ENCODE data around the gene TARM1.
"Not testable (repeated sequence)": the region's sequence is repeated elsewhere in the genome, so short reads cannot be mapped to it uniquely, and the experiment has no call there.

Gene TARM1

DNA sequence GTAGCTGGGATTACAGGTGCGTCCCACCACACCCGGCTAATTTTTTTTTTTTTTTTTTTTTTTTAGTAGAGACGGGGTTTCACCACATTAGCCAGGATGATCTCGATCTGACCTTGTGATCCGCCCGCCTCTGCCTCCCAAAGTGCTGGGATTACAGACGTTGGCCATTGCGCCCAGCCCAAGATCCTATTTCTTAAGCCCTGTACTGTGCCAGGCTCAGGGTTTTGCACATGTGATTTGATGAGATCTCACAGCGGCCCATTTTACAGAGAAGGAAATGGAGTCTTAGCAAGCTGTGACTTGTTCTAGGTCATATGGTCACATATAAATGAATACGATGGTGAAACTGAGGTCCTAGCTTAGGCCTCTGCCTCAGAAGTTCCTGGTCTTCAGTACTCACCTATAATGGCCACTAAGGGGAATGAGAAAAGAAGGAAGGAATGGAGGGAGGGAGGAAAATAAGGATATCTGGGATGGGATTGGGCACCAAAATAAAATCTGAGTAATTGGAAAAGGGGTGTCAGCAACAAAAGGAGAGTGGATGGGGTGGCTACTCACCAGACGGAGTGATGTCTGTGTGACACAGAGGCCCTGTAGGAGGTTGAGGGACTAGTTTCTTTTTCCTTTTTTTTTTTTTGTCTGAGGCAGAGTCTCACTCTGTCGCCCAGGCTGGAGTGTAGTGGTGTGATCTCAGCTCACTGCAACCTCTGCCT is 18.2 kb upstream of the TARM1 start:
- DNase-seq: no peak

DNA sequence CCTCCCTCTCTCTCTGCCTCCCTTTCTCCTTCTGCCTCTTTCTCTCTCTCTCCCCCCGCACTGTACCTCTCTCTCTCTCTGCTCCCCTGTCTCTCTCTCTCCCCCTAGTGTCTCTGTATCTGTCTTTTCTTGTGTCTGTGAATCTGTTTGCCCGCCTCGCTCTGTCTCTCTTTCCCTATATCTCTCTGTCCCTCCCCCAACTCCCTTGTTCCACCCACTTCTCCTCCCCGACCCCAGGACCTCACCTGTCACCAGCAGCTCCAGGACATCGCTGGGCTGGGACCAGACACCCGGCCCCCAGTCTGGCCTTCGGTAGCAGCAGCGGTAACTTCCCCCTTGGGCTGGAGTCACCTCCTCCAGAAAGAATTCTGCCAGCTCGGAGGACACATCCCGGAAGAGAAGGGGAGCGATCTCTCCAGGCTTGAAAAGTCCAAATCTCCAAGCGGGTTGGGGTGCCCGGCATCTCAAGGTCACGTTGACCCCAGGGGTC is 15.5 kb upstream of the TARM1 start:
- peak in 1 of 2 donors; percentile 22 for DNase-seq

DNA sequence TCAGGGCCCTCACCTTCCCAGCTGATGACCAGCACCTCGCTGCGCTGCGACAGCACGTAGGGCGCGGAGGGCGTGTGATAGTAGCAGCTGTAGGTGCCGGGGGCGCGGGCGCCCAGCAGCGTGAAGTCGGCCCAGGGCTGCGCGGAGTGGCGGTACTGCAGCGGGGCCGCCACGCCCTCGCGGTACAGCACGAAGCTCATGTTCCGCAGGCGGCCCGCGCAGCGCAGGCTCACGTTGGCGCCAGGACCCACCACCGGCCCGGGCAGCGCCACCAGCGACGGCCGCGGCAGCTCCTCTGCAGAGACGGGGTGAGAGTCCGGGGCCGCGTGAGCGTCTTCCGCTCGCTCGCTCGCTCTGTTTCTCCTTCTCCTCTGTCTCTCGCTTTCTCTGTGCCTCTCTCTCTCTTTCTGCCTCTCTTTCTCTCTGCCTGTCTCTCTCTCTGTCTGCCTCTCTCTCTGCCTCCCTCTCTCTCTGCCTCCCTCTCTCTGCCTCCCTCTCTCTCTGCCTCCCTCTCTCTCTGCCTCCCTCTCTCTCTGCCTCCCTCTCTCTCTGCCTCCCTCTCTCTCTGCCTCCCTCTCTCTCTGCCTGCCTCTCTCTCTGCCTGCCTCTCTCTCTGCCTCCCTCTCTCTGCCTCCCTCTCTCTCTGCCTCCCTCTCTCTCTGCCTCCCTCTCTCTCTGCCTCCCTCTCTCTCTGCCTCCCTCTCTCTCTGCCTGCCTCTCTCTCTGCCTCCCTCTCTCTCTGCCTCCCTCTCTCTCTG is 14.9 kb upstream of the TARM1 start:
- DNase-seq: peak; percentile 42 to 66

DNA sequence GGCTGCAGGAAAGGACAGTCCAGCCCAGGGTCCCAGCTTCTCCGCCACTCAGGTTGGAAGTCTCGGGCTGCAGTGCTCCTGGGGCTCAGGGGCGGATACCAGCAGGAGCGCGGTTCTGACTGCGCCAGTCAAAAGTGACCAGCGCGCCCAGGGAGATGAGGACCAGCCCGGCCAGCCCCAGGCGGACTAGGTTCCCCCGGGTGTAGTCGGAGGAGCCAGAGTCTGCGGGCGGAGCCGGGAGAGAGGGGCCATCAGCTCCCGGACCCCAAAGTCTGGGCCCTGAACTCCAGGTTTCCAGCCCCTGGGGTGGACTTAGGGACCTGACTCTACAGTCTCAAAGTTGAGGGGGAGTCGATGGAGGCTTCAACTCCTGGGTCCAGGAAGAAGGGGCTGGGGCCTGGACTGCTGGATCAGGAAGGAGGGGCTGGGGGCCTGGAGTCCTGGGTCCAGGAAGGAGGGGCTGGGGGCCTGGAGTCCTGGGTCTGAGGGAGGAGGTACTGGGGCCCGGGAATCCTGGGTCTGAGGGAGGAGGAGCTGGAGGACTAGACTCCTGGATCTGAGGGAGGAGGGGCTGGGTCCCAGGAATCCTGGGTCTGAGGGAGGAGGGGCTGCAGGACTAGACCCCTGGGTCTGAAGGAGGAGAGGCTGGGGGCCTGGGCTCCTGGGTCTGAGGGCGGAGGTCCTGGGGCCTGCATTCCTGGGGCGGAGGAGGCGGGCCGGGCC is 14.1 kb upstream of the TARM1 start:
- no peak for DNase-seq

DNA sequence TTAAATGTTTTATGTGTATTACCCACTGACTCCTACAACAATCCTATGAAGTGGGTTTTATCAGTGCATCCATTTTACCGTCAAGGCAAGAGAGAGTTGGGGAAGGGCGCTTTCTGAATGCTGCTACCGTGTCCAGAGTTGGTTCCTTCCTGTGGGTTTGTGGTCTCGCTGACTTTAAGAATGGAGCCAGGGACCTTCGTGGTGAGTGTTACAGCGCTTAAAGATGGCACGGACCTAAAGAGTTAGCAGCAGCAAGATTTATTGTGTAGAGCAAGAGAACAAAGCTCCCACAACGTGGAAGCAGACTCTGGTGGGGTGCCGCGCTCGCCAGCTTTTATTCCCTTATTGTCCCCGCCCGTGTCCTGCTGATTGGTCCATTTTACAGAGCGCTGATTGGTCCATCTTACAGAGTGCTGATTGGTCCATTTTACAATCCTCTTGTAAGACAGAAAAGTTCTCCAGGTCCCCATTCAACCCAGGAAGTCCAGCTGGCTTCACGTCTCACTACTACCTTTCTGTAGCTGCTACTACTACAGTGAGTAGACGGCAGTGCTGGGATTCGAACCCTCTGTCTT is 13.3 kb upstream of the TARM1 start:
- DNase-seq: no peak

DNA sequence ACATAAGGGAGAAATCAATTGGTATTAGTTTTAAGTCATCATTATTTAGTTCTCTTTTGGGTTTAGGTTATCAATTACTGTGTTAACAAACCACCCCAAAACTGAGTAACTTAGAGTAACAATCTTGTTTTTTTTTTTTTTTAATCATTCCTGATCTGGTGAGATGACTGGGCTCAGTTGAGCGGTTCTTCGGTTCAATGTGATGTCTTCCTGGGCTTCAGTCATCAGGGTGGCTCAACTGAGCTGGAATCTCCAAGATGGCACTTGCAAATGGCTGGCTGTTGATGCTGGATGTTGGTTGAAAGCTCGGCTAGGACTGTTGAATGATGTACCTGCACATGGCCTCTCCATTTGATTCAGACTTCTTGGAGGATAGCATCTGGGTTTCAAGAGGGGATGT is 3.2 kb upstream of the TARM1 start:
- no peak for DNase-seq

DNA sequence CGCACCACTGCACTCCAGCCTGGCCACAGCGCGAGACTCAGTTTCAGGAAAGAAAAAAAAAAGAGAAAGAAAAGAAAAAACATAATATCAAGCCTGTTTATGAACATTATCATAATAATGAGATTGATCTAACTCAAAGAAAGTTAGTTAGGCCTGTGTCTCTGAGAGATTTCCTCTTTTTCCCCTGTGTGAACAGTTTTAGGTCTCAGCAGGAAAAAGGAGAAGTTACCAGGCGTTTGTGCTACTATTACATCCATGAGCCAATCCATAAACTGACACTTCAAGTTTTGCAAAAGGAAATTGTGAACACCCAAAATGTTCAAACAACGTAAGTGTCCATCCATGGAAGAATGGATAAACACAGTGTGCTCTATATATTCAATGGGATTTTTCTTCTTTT is 3.8 kb downstream of the TARM1 start:
- no peak for DNase-seq

DNA sequence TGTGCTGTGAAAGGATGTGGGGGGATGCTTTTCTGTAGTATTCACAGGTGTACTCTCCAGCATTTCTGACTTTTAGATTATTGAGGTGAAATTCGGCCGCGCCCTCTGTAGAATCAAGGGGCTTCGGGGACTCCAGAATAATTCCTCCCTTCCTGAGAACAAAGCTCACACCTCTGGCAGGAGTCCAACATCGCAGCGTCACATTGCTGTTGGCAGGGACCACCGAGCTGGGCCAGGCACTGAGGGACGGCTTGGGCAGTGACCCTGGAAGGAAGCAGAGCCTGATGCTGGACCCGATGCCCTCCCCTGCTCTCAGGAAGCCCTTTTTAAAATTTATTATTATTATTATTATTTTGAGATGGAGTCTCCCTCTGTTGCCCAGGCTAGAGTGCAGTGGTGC is 6.3 kb downstream of the TARM1 start:
- DNase-seq: no peak

DNA sequence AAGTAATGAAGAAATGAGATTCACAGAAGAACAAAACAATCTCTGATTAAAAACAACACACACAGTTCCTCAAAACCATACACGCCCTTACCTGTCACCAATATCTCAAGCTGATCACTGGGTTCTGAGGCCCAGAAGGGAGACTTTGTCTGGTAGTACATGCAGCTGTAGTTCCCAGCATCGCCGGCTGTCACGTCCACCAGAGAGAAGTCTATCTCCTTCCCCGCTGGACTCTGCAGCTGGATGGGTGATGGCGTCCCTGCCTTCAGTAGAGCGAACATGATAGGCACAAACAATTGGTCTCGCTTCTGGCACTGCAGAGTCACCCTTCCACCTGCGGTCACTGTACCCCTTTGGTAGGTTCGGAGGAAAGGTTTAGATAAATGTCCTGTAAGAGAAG is 7.3 kb downstream of the TARM1 start:
- no peak for DNase-seq

DNA sequence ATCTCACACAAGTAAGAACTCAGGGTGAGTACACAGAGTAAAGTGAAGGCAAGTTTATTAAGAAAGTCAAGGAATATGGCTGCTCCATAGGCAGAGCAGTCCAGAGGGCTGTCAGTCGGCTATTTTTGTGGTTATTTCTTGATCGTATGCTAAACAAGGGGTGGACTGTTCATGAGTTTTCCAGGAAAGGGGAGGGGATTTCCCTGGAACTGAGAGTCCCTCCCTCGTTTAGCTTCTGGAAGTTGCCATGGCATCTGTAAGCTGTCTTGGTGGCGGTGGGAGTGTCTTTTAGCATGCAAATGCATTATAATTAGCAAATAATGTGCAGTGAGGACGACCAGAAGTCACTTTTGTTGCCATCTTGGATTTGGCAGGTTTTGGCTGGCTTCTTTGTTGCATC is 11.7 kb downstream of the TARM1 start:
- DNase-seq: no peak

DNA sequence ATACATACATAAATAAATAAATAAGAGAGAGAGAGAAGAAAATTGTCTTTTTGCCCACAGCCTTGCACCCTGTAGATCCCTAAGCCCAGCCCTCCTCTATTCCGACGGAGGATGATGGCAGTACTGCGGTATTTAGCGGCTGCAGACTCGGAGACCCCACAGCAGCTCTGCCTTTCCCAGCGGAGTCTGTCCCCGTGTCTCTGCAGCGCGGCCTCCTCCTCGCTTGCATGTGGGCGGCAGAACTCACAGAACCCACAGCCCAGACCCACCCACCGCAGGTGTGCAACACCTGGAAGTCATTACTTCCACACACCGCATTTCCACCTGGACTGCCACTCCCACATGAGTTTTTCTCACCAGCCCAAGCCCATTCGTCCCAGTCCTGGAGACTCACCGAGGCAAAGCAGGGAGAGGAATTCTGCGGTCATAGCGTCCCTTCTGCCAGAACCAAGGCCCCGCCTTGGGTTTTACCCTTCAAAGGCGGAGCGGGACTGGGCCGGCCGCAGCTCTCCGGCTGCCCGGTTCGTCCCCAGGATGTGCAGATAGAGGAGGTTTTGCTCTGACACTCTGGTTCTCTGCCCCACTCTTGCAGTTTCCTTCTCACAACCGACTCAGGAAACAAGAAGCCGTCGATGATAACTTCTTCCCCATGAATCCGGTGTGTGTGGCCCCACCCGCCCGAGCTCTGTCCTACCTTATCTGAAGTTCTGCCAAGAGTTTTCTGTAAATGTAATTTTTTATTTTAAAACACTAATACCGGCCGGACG is 17.6 kb downstream of the TARM1 start, which contains the start of gene VSTM1:
Gene VSTM1, minus strand, starts transcription at position 548 of the 767 bp plus-strand sequence. Its CDS starts 120 bp downstream, at position 428.
- no peak for DNase-seq

DNA sequence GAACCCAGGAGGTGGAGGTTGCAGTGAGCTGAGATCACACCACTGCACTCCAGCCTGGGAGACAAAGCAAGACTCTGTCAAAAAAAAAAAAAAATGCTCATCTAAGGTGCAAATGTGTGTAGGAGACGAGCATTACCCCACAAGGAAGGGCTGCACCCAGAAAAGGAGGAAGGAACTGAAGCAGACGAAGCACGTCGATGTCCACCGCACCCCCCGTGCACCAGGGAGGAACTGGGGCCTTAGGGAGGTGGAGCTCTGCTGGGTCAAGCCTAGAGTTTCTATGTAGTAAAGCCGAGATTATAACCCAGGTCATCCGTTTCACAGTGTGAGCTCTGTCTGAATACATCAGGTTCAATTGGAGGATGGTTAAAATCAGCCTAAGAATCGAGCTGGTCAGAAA is 18.5 kb downstream of the TARM1 start:
- DNase-seq: peak in 1 of 2 donors; percentile 55

DNA sequence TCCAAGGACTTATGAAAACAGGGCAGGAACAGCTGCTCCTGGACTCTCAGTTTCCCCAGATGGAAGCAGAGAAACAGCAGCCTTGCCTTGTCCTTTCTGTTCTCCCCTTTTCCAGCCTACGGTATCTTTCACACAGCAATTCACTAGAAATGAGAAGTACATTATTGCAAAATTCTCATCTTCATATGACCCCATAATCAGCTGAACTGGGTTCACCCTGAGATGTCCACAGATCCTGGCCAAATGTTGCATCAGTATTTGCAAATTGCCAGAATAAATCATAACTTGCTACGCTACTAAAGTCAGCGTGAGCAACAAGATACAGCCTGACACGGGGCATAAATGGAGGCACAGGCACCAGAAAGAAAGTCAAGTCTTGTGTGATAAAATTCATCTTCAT is 33.5 kb downstream of the TARM1 start:
- DNase-seq: peak in 1 of 2 donors; percentile 34

DNA sequence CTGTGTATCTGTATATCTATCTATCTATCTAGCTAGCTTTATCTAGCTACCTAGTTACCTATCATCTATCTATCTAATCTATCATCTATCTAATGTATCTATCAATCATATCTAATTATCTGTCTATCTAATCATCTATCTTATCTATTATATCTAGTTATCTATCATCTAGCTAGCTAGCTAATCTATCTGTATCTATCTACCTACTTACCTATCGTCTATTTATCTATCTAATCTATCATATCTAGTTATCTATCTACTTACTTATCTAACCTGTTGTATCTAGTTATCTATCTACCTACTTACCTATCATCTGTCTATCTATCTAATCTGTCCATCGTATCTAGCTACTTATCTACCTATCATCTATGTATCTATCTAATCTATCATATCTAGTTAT is 35.4 kb downstream of the TARM1 start:
- no peak for DNase-seq

DNA sequence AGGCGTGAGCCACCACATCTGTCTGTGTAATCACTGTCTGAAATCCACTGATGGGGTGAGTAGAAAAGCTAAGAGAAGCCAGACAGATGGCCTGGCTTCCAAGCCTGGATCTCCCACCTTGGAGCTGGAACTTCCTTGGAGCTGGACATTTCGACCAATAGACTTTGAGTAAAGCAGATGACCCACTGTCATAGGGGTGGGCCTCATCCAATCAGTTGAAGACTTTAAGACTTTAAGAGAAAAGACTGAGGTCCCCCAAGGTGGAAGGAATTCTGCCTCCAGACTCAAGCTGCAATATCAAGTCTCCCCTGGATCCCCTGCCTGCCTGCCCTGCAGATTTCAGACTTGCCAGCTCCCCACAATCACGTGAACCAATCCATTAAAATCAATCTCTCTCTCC is 38.2 kb downstream of the TARM1 start:
- no peak for DNase-seq

DNA sequence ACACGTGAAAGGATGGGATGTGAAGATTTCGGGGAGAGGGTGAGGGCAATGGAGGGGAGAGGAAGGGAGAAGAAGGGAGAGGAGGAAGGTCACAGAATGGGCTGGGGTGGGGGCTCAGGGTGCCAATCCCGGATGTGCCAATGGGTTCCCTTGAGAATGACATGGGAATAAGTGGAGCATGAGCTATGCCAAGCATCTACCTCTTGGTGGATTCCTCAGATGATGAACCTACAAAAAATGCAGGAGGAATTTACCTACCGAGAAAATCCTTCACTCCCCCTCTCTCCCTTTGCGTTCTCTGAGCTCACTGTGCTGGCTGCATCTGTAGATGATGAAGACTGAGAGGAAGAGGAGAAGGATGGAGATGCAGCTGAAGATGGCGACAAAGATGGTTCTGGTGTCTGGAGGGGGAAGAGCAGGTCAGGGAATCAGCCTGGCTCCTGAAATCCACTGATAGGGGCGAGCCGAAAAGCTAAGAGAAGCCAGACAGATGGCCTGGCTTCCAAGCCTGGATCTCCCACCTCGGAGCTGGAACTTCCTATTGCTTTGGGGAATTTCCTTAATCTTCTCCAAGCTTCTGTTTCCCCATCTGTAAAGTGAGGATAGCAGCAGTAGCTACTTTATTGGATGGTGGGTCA is 39.1 kb downstream of the TARM1 start:
- no peak for DNase-seq

DNA sequence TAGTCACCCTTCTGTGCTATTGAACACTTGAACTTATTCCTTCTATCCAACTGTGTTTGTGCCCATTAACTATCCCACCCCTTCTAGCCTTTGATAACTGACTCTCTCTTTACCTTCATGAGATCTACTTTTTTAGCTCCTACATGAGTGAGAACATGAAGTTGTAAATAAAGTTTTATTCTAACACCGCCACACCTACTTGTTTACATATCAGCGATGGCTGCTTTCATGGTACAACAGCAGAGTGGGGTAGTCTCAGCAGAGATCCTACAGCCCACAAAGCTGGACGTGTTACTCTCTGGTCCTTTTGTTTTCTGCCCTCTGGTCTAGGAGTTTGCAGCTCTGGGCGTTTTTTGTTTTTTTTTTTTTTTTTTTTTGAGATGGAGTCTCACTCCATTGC is 41.2 kb downstream of the TARM1 start:
- DNase-seq: no peak

DNA sequence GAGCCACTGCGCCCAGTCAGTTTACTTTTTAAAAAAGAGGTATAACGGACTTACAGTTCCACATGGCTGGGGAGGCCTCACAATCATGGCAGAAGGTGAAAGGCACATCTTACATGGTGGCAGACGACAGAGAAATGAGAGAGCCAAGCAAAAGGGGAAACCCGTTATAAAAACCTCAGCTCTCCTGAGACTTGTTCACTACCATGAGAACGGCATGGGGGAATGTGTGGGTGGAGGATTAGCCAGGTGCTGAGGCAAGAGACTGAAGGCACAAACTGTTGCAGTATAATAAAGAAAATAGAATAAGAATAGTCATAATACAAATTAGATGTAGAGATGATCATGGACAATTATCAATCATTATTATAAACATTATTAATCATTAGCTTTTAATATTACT is 44.6 kb downstream of the TARM1 start:
- not testable (repeated sequence) for DNase-seq

DNA sequence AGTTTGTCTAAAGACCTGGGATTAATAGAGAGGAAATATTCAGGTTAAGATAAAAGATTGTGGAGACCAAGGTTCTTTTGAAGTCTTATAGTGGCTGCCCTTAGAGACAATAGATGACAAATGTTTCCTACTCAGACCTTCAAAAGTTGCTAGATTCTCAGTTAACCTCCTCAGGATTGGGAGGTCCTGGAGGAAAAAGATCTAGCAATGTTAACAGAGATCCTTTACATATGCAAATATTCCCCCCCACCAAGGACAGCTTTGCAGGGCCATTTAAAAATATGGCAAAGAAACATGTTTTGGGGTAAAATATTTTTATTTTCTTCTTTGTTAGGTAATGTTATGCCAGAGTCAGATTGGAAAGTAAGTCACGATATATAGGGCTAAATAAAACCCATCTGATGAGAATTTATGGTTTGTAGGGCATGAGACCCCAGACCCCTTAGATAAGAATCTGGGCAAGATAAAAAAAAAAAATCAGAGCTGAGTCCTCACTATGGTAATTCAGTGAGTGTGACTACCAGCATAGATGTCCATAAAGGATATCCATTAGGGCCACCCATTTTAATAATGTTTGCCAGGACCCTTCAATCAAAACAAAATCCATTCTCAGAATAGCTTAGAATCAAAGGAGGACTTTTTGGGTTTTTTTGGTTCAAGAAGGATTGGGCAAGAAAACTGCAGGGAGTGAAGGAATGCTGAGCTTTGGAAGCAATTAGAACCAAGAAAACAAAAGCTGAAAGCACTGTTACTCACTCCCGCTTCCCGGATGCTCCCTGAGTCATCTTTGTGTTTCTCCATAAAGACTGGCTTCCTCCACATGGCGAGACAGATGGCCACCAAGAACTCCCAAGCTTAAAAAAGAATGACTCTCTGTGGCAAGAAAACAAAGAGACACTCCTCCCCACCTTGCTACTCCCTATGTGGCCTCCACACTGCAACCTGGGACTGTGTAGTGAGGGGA is 45.7 kb downstream of the TARM1 start:
- no peak for DNase-seq

DNA sequence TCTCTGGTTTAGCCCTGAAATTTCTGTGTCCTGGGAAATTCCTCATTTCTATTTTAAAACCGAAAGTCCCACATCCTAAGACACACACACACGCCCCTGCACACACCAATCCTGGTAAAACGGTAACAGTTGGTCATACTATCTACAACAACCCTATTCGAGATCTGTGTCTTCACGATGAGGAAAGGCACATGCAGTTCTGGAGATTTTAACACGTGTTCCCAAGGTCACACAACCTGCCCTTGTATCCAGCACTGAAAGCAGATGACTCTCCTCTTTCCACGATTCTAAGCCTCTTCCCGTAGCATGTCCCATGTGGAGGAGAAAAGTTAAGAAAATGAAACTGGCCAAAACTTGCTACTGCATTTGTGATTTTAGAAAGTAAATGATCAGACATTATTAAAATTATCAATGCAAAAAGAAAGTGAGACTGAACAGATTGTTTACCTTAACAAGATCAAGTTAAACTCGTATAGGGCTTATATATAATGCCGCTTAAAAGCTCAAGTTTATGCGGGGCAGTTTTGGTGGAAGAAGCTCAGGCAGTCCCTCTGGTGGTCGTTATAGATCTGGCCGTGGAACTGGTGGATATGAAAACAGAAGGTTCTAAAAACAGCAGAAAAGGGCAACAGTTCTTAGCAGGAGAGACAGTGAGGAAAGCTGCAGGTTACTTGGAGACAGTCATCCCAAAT is 50.1 kb downstream of the TARM1 start:
- no peak for DNase-seq
